AG09319 (cell line): ENCODE results near the gene ARSD.

Source experiments
- DNase-seq: peaks from one replicate; pipeline ENCODE4 v3.0.0-alpha.2; 2010; ENCODE audit warnings: low read depth; ENCODE audit errors: extremely low read depth
- CTCF ChIP-seq: IDR thresholded peaks from 2 replicates; pipeline ENCODE4 v1.5.1; 2011; ENCODE audit warnings: low read depth, mild to moderate bottlenecking, inconsistent platforms, low read length, moderate library complexity

The ARSD gene

DNA sequence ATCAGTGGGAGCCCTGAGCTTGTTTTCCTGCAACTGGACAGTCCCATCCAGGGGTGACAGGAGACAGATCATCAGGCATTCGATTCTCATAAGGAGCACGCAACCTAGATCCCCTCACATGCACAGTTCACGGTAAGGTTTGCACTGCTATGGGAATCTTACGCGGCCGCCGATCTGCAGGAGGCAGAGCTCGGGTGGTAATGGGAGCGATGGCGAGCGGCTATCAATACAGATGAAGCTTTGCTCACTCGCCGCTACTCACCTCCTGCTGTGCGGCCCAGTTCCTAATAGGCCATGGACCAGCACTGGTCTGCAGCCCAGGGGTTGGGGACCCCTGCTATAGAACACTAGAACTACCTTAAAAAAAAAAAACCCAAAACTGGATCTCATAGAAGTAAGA lies 45.4 kb downstream of the ARSD start:
- TF ChIP-seq CTCF: no peak
- DNase-seq: no peak

GRCh38 chrX:2879670-2880069 lies 49.5 kb downstream of the ARSD start:
- no peak for TF ChIP-seq CTCF
- DNase-seq: no peak

DNA sequence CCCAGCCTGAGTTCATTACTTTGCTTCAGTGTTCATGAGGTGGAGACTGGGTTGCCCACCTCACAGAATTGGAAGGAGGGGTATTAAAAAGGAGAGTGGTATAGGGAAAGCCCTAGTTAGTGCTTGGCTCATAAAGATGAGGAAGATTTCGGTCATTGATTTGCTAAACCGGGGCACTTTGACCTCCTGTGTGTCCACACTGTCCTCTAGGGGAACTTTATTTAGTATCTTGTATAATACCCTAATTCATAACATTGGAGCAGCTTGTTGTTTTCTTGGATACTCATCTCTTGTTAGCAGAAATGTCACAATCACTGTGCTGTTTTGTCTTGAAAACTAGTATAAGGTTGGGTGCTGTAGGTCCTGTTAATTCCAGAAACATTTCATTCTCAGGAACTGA lies 50.6 kb downstream of the ARSD start:
- no peak for TF ChIP-seq CTCF
- no peak for DNase-seq

DNA sequence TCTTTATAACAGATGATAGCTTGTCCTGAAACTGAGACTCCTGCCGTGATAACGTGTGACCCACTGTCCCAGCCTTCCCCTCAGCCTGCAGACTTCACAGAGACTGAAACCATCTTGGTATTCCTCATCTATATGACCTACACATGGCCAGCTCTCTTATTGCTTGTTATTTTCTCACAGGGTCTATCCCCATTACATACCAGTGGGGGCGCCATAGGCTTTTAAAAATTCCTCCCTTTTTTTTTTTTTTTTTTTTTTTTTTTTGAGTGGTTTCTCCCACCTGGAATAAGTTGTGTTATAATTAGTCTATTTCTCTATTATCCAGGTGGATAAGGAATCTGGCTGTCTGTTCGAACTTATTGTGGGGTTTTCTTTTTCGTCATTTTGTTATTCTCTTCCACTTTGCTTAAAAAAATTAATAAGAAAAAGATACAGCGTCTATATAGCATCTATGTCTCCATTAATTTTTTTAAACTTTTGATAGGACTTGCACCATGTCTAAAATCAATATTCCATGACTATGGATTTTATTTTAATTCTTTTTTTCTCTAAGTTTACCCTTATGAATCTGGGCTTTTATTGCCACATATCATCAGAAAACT lies 53.2 kb downstream of the ARSD start:
- peak; percentile 28 for TF ChIP-seq CTCF
- DNase-seq: no peak

DNA sequence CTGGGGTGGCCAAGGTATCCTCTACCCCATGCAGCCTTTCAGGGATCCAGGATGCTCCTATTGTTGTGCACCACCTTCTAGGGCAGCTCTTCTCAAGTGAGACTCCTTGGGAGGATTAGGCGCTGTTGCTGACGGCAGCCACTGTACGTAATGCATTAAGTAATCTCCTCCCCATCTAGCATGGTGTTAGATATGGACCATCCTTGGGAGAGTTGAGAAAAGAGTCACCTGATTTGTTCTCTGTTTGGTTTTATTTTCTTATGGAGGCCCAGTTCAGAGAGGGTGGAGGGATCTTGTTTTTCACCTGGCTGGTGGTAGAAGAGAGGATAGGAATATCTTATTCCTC lies 54.0 kb downstream of the ARSD start:
- TF ChIP-seq CTCF: no peak
- DNase-seq: no peak

- DNase-seq: no peak
- TF ChIP-seq CTCF: no peak
Measured at GRCh38 chrX:2874222-2875135, 54.7 kb downstream of the ARSD start.

GRCh38 chrX:2872671-2873277 lies 56.4 kb downstream of the ARSD start:
- TF ChIP-seq CTCF: no peak
- DNase-seq: no peak
